H9 (cell line): ENCODE data around the gene CDH1. TPM values are rescaled to one million over a fixed set of nuclear protein-coding genes. Genes with fewer than 3 reads are reported as not detected.

Experiments used
- DNase-seq: peaks from one replicate; pipeline ENCODE4 v3.0.0-alpha.2; 2017
- H2AFZ ChIP-seq: one replicate; pipeline ENCODE4 v1.6.1; 2013; ENCODE audit warnings: mild to moderate bottlenecking, low read length, control low read depth, moderate library complexity
- H2AK5ac ChIP-seq: 2 replicates; pipeline ENCODE4 v1.6.1; 2013; ENCODE audit warnings: low read length, control low read depth, mixed read lengths; ENCODE audit not compliant: insufficient read length
- H2BK120ac ChIP-seq: one replicate; pipeline ENCODE4 v1.6.1; 2013; ENCODE audit warnings: low read depth, mild to moderate bottlenecking, low read length, control low read depth, inconsistent platforms; ENCODE audit not compliant: poor library complexity, severe bottlenecking
- H2BK12ac ChIP-seq: 2 replicates; pipeline ENCODE4 v1.6.1; 2013; ENCODE audit warnings: low read length, control low read depth, mixed read lengths, low read depth; ENCODE audit not compliant: insufficient read length
- H2BK15ac ChIP-seq: 2 replicates; pipeline ENCODE4 v1.6.1; 2013; ENCODE audit warnings: low read depth, low read length, control low read depth
- H2BK20ac ChIP-seq: one replicate; pipeline ENCODE4 v1.6.1; 2013; ENCODE audit warnings: low read depth, mild to moderate bottlenecking, low read length, control low read depth, inconsistent platforms; ENCODE audit not compliant: poor library complexity, severe bottlenecking
- H2BK5ac ChIP-seq: 2 replicates; pipeline ENCODE4 v1.6.1; 2013; ENCODE audit warnings: low read length, control low read depth, mixed read lengths; ENCODE audit not compliant: insufficient read length
- H3K14ac ChIP-seq: 2 replicates; pipeline ENCODE4 v1.6.1; 2013; ENCODE audit warnings: low read length, control low read depth; ENCODE audit not compliant: insufficient read depth
- H3K18ac ChIP-seq: 2 replicates; pipeline ENCODE4 v1.6.1; 2013; ENCODE audit warnings: low read depth, mild to moderate bottlenecking, mixed read lengths, low read length, control low read depth; ENCODE audit not compliant: insufficient read length
- H3K23ac ChIP-seq: 2 replicates; pipeline ENCODE4 v1.6.1; 2013; ENCODE audit warnings: low read length, control low read depth, mixed read lengths, low read depth; ENCODE audit not compliant: insufficient read length
- H3K23me2 ChIP-seq: 2 replicates; pipeline ENCODE4 v1.6.1; 2013; ENCODE audit warnings: low read depth, mild to moderate bottlenecking, mixed read lengths, low read length, control low read depth; ENCODE audit not compliant: insufficient read length, poor library complexity, severe bottlenecking
- H3K27ac ChIP-seq: 2 replicates; pipeline ENCODE4 v1.5.1; 2013; ENCODE audit warnings: low read length, control low read depth, mixed read lengths, low read depth; ENCODE audit not compliant: insufficient read length
- H3K27me3 ChIP-seq: 2 replicates; pipeline ENCODE4 v1.6.1; 2013; ENCODE audit warnings: low read length, control low read depth, inconsistent platforms; ENCODE audit not compliant: insufficient read depth
- H3K4ac ChIP-seq: 2 replicates; pipeline ENCODE4 v1.6.1; 2013; ENCODE audit warnings: low read depth, mild to moderate bottlenecking, control low read depth, inconsistent platforms, low read length, moderate library complexity
- H3K4me1 ChIP-seq: 2 replicates; pipeline ENCODE4 v1.6.1; 2013; ENCODE audit warnings: low read length, control low read depth, inconsistent platforms; ENCODE audit not compliant: insufficient read depth
- H3K4me2 ChIP-seq: 2 replicates; pipeline ENCODE4 v1.6.1; 2013; ENCODE audit warnings: low read length, control low read depth, mixed read lengths; ENCODE audit not compliant: insufficient read length, insufficient read depth
- H3K56ac ChIP-seq: 2 replicates; pipeline ENCODE4 v1.6.1; 2013; ENCODE audit warnings: low read depth, mild to moderate bottlenecking, mixed read lengths, low read length, control low read depth; ENCODE audit not compliant: insufficient read length
- H3K79me1 ChIP-seq: 2 replicates; pipeline ENCODE4 v1.6.1; 2013; ENCODE audit warnings: low read depth, mild to moderate bottlenecking, moderate library complexity, low read length, control low read depth, inconsistent platforms; ENCODE audit not compliant: insufficient read depth, poor library complexity, severe bottlenecking
- H3K79me2 ChIP-seq: 2 replicates; pipeline ENCODE4 v1.6.1; 2013; ENCODE audit warnings: low read length, control low read depth, inconsistent platforms; ENCODE audit not compliant: insufficient read depth
- H3K9ac ChIP-seq: 2 replicates; pipeline ENCODE4 v1.6.1; 2013; ENCODE audit warnings: low read length, control low read depth, mixed read lengths; ENCODE audit not compliant: insufficient read length; ENCODE audit errors: extremely low read depth
- H3K9me3 ChIP-seq: one replicate; pipeline ENCODE4 v1.6.1; 2013; ENCODE audit warnings: low read depth, low read length, inconsistent platforms; ENCODE audit not compliant: control insufficient read depth
- H3T11ph ChIP-seq: one replicate; pipeline ENCODE4 v1.6.1; 2013; ENCODE audit warnings: mild to moderate bottlenecking, low read length, control low read depth, inconsistent platforms
- H4K20me1 ChIP-seq: one replicate; pipeline ENCODE4 v1.6.1; 2013; ENCODE audit not compliant: control insufficient read depth, insufficient read length, insufficient read depth
- H4K5ac ChIP-seq: 2 replicates; pipeline ENCODE4 v1.6.1; 2013; ENCODE audit warnings: low read depth, mild to moderate bottlenecking, mixed read lengths, low read length, control low read depth; ENCODE audit not compliant: insufficient read length
- H4K8ac ChIP-seq: replicated peaks from 2 replicates; pipeline ENCODE4 v1.6.1; 2013; ENCODE audit warnings: low read length, control low read depth, mixed read lengths, low read depth; ENCODE audit not compliant: insufficient read length
- H4K91ac ChIP-seq: 2 replicates; pipeline ENCODE4 v1.6.1; 2013; ENCODE audit warnings: low read depth, mild to moderate bottlenecking, moderate library complexity, mixed read lengths, low read length, control low read depth; ENCODE audit not compliant: insufficient read length
- H3K27ac Mint-ChIP-seq, 3 experiments: 2 replicates in 2 of 3; 3 replicates in 1 of 3; pipeline ENCODE4 v1.8.0; 2020 to 2021; ENCODE audit warnings: mixed read lengths in 3 of 3, mild to moderate bottlenecking in 1 of 3, moderate library complexity in 1 of 3
- H3K27me3 Mint-ChIP-seq: 2 replicates; pipeline ENCODE4 v1.8.0; 2021; ENCODE audit warnings: low read depth, mild to moderate bottlenecking, moderate library complexity, mixed read lengths
- H3K36me3 Mint-ChIP-seq, 3 experiments: 2 replicates in 2 of 3; 3 replicates in 1 of 3; pipeline ENCODE4 v1.8.0; 2020 to 2021; ENCODE audit warnings: low read depth in 3 of 3, mixed read lengths in 3 of 3; ENCODE audit not compliant: insufficient read depth in 1 of 3
- H3K4me1 Mint-ChIP-seq, 2 experiments: 2 replicates each; pipeline ENCODE4 v1.8.0; 2020; ENCODE audit warnings: mixed read lengths in 2 of 2
- H3K4me3 Mint-ChIP-seq, 2 experiments: 2 replicates in 1 of 2; 3 replicates in 1 of 2; pipeline ENCODE4 v1.8.0; 2020 to 2021; ENCODE audit warnings: mild to moderate bottlenecking in 2 of 2, mixed read lengths in 2 of 2, moderate library complexity in 1 of 2
- H3K9me3 Mint-ChIP-seq, 2 experiments: 2 replicates in 1 of 2; 3 replicates in 1 of 2; pipeline ENCODE4 v1.8.0; 2020; ENCODE audit warnings: mild to moderate bottlenecking in 2 of 2, mixed read lengths in 2 of 2, moderate library complexity in 1 of 2
- WGBS: extraction: QIAGEN DNeasy Blood & Tissue Kit; methylation state at CpG from one replicate; pipeline ENCODE4 v1.1.7; 2013; ENCODE audit warnings: missing lambda C conversion rate, low lambda C conversion rate, mixed read lengths; ENCODE audit not compliant: insufficient read length; ENCODE audit errors: extremely low coverage; 5-methylcytosine and 5-hydroxymethylcytosine counted together
- total RNA-seq: library from RNA; stranded (reverse); gene quantifications from 2 replicates; pipeline ENCODE4 v1.2.1, GENCODE V29; 2021
- TF ChIP-seq, protein P1 (sequence below): fragments of 200-600 bp; sonication (generic); conservative IDR thresholded peaks from 3 replicates; pipeline ENCODE4 v1.8.0; 2021; ENCODE audit warnings: antibody characterized with exemption, mild to moderate bottlenecking

CDH1 gene
- total RNA-seq, 1 experiment from 2014 or later = 237 TPM

DNA sequence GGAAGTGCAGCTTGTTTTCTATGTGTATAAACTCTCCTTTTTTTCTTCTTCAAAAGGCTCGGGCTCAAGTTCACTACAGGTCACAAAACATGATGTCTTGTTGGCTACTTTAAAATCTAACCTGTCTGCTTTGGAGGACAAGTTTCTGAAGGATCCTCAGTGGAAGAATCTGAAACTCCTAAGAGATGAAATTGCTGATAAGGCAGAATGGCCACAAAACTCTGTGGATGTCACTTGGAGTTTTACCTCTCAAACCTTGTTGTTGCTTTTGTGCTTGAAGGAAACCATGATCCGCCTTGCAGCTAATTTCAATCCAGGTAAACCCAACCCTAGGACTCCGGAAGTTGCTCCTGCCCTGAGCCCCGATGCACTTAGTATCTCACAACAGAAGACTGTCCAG lies 122.7 kb downstream of the CDH1 start:
- Histone ChIP-seq H3K56ac (no peak overlapping the region), H2BK15ac (no peak overlapping the region), H3K23ac (no peak overlapping the region), H3K4me2 (no peak overlapping the region), H3K27me3 (no peaks in the 10 kb centered on the region), H3K18ac (no peak overlapping the region), H3K4me1 (no peaks in the 10 kb centered on the region), H3K14ac (no peak overlapping the region), H2BK20ac (no peak overlapping the region), H4K8ac (no peak overlapping the region), H4K91ac (no peak overlapping the region), H3K27ac (no peak overlapping the region), H4K20me1 (no peaks in the 10 kb centered on the region), H3K79me2 (no peaks in the 10 kb centered on the region), H2AFZ (no peak overlapping the region), H2AK5ac (no peak overlapping the region), H3K9me3 (no peaks in the 10 kb centered on the region), H3K23me2 (no peaks in the 10 kb centered on the region), H3T11ph (no peak overlapping the region), H3K9ac (no peak overlapping the region), H3K79me1 (no peaks in the 10 kb centered on the region), H2BK5ac (no peak overlapping the region), H2BK120ac (no peak overlapping the region), H4K5ac (no peak overlapping the region), H3K4ac (no peak overlapping the region), H2BK12ac (no peak overlapping the region)
- no peak overlapping the region for H3K4me3 Mint-ChIP-seq
- no peak for DNase-seq
- TF ChIP-seq, protein P1, sequence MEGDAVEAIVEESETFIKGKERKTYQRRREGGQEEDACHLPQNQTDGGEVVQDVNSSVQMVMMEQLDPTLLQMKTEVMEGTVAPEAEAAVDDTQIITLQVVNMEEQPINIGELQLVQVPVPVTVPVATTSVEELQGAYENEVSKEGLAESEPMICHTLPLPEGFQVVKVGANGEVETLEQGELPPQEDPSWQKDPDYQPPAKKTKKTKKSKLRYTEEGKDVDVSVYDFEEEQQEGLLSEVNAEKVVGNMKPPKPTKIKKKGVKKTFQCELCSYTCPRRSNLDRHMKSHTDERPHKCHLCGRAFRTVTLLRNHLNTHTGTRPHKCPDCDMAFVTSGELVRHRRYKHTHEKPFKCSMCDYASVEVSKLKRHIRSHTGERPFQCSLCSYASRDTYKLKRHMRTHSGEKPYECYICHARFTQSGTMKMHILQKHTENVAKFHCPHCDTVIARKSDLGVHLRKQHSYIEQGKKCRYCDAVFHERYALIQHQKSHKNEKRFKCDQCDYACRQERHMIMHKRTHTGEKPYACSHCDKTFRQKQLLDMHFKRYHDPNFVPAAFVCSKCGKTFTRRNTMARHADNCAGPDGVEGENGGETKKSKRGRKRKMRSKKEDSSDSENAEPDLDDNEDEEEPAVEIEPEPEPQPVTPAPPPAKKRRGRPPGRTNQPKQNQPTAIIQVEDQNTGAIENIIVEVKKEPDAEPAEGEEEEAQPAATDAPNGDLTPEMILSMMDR = no peak
- H3K27me3 Mint-ChIP-seq = no peaks in the 10 kb centered on the region
- peaks cover 3 to 8% of the 10 kb centered on the region in 2 experiments for H3K4me1 Mint-ChIP-seq
- H3K36me3 Mint-ChIP-seq = peaks cover 0 to 21% (median 3%) of the 10 kb centered on the region in 3 experiments; a peak in 4 of 7 replicates
- WGBS = no CpG with 5 or more reads among the region's 4 CpGs
- peaks cover 3 to 4% of the 10 kb centered on the region in 2 experiments; a peak in 2 of 5 replicates for H3K9me3 Mint-ChIP-seq
- H3K27ac Mint-ChIP-seq = no peak overlapping the region
